ENCODE data around the gene SLC37A1. TPM values are rescaled to one million over a fixed set of nuclear protein-coding genes. Genes with fewer than 3 reads are reported as not detected.

Gene SLC37A1
- total RNA-seq, 4 donors from 2014 or later, result 10.7 to 21.1 (median 14.0) TPM

DNA sequence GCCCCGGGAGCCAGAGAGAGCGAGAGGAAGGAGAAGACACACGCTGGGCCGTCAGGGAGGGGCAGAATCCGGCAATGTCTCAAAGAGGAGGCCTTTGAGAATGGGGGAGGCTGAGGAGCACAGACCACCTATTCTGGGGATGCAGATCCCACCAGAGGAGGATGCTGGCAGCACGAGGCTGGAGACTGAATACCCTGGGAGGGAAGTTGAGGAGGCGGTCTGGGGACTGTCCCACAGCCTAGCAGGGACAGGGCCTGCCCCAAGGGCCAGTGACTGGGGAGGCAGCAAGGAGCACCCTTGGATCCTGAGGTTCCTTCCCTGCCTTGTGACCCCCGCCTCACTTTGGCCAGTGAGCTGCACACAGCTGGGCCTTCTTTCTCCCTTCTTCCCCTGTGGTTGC lies 49.2 kb downstream of the SLC37A1 start:
- DNase-seq, result no peak
- Histone ChIP-seq H3K4me3 (no peak overlapping the region), H3K36me3 (peaks cover 5 to 100% (median 13%) of the 10 kb centered on the region in 3 donors), H3K27me3 (no peaks in the 10 kb centered on the region), H3K9me3 (no peaks in the 10 kb centered on the region), H3K27ac (no peak overlapping the region), H3K4me1 (peaks cover 0 to 16% (median 0%) of the 10 kb centered on the region in 3 donors)
- WGBS, 2 donors, result 93 to 95% methylated on average over 6 to 8 of the region's 8 CpGs
- intact Hi-C loops (cut with DNase I), result no loop called here
- TF ChIP-seq POLR2A (IDR thresholded peaks at IDR 0.05) (no peak), CTCF (IDR thresholded peaks at IDR 0.05) (no peak)

DNA sequence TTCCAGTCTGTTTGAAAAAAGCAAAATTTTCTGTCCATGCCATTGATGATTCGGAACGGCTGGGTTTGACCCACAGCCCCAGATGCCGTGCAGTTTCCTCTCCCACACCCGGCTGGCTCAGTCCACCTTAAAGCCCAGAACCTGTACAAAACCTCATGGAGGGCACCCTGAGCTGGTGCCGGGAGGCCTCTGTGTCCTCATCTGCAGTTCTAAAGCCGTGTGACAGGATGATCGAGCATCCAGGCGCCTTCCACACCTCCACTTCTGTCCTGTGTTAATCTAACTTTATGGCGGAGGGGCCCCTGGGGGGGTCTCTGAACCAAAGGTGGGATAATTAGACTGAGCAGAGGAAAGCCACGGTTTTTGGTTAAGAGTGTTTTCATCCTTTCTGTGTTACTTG lies 49.6 kb downstream of the SLC37A1 start:
- DNase-seq, result no peak

GRCh38 chr21:42563686-42564085 lies 50.0 kb downstream of the SLC37A1 start:
- H3K9me3 ChIP-seq, result no peaks in the 10 kb centered on the region
- intact Hi-C loops (cut with DNase I), result no loop called here
- DNase-seq, result no peak
- H3K4me1 ChIP-seq, result peaks cover 0 to 16% (median 0%) of the 10 kb centered on the region in 3 donors
- H3K27ac ChIP-seq, result no peak overlapping the region
- H3K36me3 ChIP-seq, result peaks cover 5 to 100% (median 13%) of the 10 kb centered on the region in 3 donors
- WGBS, 2 donors, result 57 to 58% methylated on average over 7 to 12 of the region's 14 CpGs
- H3K4me3 ChIP-seq, result no peak overlapping the region
- no peaks in the 10 kb centered on the region for H3K27me3 ChIP-seq
- TF ChIP-seq CTCF (IDR thresholded peaks at IDR 0.05) (peak in 1 of 6 experiments; percentile 20), POLR2A (IDR thresholded peaks at IDR 0.05) (no peak)

More for the DNA sequence above, 49.6 kb downstream of the SLC37A1 start:
- intact Hi-C loops (cut with DNase I), result no loop called here
- WGBS, 2 donors, result 74 to 88% methylated on average over 2 to 8 of the region's 10 CpGs
- Histone ChIP-seq H3K27me3 (no peaks in the 10 kb centered on the region), H3K9me3 (no peaks in the 10 kb centered on the region), H3K27ac (no peak overlapping the region), H3K4me1 (peaks cover 0 to 16% (median 0%) of the 10 kb centered on the region in 3 donors), H3K36me3 (peaks cover 5 to 100% (median 13%) of the 10 kb centered on the region in 3 donors), H3K4me3 (no peak overlapping the region)
- no peak for TF ChIP-seq CTCF (IDR thresholded peaks at IDR 0.05)
- no peak for TF ChIP-seq POLR2A (IDR thresholded peaks at IDR 0.05)

- peaks cover 0 to 16% (median 0%) of the 10 kb centered on the region in 3 donors for H3K4me1 ChIP-seq
- no peaks in the 10 kb centered on the region for H3K27me3 ChIP-seq
- TF ChIP-seq CTCF (IDR thresholded peaks at IDR 0.05), result no peak
- no peaks in the 10 kb centered on the region for H3K9me3 ChIP-seq
- DNase-seq, result no peak
- H3K27ac ChIP-seq, result no peak overlapping the region
- WGBS, 2 donors, result 85 to 87% methylated on average over 12 to 13 of the region's 17 CpGs
- no peak overlapping the region for H3K4me3 ChIP-seq
- peaks cover 5 to 100% (median 6%) of the 10 kb centered on the region in 3 donors for H3K36me3 ChIP-seq
- intact Hi-C loops (cut with DNase I), result no loop called here
Observed at GRCh38 chr21:42564561-42564971, 50.9 kb downstream of the SLC37A1 start.

DNA sequence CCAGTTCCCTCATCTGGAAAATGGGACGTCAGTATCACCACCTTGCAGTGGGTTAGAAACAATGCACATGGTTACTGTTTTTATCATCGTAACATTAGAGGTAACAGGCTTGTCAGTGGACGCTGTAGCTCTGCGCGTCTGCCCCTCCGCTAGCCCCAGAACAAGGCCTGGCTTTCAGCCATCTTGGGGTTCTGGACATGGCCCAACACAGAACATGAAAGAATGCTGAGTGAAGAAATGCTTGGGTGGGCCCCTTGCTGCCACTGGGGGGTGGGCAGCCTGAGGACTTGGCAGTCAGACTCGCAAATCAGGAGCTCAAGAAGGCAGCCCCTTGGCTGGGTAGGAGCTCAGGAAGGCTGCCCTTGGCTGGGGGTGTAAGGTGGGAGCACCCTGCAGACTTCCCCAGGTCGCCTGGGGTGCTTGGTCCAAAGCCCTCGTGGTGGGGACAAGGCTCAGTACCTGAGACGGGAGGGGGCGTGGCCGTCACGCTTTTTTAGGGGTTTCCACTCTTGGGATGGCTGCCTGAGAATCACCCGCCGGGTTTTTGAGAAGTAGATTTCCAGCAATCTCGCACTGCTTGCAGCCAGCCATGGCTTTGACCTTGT lies 51.7 kb downstream of the SLC37A1 start:
- 90 to 92% methylated on average over 10 to 12 of the region's 16 CpGs for WGBS, 2 donors
- Histone ChIP-seq H3K4me3 (no peak overlapping the region), H3K9me3 (no peaks in the 10 kb centered on the region), H3K36me3 (peaks cover 5 to 97% (median 6%) of the 10 kb centered on the region in 3 donors), H3K4me1 (peaks cover 0 to 16% (median 0%) of the 10 kb centered on the region in 3 donors), H3K27me3 (no peaks in the 10 kb centered on the region), H3K27ac (no peak overlapping the region)
- no peak for DNase-seq
- no peak for TF ChIP-seq POLR2A (IDR thresholded peaks at IDR 0.05)
- no peak for TF ChIP-seq CTCF (IDR thresholded peaks at IDR 0.05)
- intact Hi-C loops (cut with DNase I), result no loop called here
